NCI-H2081 treated with DMSO at 0.1 percent for 48 hours (cell line): Measurements from ENCODE around the gene ULK1.

Source experiments
- DNase-seq: peaks from one replicate; lab custom pipeline; 2025; lab: John Stamatoyannopoulos, UW

ULK1 gene

DNA sequence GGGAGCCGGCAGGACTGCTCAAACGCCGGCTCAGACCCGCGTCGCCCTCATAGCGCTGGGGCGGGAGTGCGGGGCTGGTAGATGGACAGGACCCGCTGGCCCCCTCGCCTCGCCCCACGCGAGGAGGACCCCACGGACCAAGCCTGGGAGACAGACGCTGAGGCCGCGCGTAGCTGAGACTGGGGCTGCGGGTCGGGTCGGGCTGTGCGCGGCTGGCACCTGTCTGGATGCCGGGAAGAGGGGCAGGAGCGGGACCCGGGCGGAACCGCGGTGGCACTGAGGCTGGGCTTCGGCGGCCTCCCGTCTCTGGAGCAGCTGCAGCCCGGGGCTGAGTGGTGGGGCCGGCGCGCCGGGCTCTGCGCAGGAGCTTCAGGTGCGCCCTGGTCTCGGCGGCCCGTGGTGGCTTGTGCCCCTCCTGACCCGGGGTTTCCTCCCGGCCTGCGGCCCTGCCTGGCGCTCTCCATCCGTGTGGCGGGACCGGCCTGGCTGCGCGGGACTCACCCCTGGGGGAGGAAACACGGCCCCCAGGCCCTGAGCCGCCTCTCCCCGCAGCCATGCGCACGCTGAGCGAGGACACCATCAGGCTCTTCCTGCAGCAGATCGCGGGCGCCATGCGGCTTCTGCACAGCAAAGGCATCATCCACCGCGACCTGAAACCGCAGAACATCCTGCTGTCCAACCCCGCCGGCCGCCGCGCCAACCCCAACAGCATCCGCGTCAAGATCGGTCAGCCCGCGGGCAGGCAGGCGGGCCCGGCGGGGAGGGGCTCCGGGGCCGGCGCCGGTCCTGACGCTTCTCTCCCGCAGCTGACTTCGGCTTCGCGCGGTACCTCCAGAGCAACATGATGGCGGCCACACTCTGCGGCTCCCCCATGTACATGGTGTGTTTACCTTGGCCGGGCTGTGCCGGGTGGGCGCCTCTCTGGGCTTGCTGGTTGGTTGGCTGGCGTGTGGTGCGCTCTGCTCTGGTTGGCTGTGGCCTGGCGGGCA lies 14.0 kb downstream of the ULK1 start:
- no peak for DNase-seq

DNA sequence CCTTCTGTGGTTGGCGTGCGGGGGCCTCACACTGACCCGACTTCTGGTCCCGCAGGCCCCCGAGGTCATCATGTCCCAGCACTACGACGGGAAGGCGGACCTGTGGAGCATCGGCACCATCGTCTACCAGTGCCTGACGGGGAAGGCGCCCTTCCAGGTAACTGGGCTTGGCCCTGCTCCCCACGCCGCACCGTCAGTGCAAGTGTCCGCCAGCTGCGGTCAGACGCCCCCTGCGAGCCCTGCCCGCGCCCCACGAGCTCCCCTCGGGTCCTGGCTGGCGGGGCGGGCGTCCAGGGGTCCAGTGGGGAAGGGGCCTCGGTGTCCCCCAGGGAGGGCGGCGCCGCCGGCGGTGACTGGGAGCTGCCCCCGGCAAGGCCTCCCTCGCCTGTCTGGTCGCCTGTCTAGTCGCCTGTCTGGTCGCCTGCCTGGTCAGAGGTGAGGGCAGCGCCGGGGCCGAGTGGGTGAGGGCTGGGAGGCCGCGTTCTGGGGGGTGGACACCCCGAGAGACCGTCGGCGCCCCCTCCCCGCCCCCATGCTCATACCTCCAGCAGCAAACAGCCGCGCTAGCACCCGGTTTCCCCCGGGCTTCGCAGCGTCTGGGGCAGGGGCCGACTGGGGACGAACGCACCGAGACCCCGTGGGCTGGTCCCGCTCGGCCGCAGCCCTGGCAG lies 14.8 kb downstream of the ULK1 start:
- DNase-seq, result no peak

GRCh38 chr12:131909752-131910219 lies 15.4 kb downstream of the ULK1 start:
- DNase-seq, result no peak

DNA sequence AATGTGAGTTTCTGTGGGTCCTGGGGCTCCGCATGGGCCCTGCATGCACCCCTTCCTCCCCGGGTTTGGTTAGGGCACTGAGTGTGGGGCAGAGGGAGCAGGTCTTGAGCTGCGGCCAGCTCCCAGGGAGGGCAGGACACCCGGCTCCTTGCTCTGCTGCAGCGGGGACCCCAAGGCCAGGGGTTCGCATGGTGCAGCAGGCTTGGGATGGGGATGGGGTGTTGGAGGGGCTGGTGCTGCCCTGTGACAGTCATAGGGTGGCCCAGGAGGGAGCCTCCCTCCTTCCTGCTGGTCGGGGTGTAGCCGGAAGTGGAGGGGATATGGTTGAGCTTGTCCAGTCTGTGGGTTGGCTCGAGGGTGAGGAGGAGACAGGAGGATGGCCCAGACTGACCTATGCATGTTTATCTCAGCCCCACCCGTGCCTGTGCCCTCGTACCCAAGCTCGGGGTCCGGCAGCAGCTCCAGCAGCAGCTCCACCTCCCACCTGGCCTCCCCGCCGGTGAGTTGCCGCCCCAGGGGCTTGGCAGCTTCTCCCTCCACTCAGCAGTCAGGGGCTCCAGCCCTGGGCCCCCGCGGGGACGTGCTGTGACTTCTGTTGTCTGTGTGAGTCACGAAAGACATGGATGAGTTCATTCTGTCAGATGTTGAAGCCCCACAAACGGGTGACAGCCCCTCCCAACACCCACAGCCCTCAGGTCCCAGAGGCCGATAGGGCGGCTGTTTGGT lies 16.0 kb downstream of the ULK1 start:
- DNase-seq, result no peak

GRCh38 chr12:131911028-131911650 lies 16.7 kb downstream of the ULK1 start:
- no peak for DNase-seq

GRCh38 chr12:131911851-131912477 lies 17.5 kb downstream of the ULK1 start:
- DNase-seq, result no peak

GRCh38 chr12:131912518-131913274 lies 18.3 kb downstream of the ULK1 start:
- DNase-seq, result no peak

GRCh38 chr12:131913666-131914065 lies 19.2 kb downstream of the ULK1 start:
- no peak for DNase-seq

DNA sequence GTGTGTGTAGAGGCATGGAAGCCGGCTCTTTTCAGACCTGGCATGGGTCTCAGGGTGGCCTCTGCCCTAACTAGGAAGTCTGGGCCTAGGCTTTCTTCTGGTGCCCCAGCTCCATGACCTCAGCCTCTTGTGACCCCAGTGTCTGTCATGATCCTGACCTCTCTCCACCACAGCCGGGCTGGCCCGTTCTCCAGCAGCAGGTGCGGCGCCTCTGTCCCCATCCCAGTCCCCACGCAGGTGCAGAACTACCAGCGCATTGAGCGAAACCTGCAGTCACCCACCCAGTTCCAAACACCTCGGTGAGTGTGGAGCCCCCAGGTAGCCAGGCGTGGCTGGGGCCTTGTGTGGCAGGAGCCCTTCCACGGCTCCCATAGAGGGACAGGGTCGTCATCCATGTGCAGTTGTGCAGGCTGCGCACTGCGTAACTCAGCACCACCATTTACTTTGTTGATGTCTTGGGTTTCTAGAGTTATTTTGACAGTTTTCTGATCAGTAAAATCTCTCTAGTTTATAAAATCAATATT lies 19.8 kb downstream of the ULK1 start:
- no peak for DNase-seq

DNA sequence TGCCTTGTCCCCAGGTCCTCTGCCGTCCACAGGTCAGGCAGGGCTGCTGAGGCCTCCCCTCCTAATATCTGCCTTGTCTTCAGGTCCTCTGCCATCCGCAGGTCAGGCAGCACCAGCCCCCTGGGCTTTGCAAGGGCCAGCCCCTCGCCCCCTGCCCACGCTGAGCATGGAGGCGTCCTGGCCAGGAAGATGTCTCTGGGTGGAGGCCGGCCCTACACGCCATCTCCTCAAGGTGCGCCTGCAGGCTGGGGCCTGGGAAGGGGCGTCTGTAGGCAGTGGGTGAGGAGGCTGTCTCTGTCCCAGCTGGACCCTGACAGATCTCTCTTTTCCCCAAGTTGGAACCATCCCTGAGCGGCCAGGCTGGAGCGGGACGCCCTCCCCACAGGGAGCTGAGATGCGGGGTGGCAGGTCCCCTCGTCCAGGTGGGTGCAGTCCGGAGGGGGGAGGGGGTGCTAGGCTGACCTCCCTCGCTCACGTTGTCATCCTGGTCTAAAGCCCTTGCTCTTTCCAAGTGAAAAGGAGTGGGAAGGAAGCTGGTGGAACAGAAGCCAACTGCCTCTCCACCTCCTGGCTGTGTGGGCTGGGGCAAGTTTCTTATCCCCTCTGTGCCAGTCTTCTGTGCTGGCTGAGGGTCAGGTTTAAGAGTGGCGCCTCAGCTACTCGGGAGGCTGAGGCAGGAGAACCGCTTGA lies 20.7 kb downstream of the ULK1 start:
- DNase-seq, result no peak

- DNase-seq, result no peak
Observed at GRCh38 chr12:131915823-131916222, 21.4 kb downstream of the ULK1 start.

DNA sequence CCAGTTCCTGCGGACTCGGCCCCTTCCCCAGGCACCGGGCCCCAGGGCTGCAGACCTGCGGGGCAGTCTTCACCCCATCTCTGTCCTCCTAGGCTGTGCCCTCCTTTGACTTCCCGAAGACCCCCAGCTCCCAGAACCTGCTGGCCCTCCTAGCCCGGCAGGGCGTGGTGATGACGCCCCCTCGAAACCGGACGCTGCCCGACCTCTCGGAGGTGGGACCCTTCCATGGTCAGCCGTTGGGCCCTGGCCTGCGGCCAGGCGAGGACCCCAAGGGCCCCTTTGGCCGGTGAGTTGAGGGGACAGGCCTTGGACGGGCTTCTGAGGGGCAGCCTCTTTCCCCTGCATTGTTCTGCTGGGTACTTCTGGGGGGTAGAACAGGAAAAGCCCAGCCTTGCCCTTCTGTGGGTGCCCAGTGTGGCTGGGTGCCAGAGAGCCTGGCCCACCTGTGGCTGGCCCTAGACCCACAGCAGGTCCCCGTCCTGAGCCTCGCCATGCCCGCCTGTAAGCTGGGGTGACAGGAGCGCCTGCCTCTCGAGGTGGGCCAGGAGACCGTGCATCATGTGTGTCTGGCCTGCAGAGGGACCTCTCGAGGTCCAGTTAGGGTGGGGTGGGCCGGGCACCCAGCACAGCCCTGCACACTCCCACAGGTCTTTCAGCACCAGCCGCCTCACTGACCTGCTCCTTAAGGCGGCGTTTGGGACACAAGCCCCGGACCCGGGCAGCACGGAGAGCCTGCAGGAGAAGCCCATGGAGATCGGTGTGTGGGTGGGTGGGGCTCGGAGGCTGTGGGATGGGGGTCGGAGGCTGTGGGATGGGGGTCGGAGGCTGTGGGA lies 22.1 kb downstream of the ULK1 start:
- no peak for DNase-seq

GRCh38 chr12:131917139-131917710 lies 22.8 kb downstream of the ULK1 start:
- DNase-seq, result no peak

DNA sequence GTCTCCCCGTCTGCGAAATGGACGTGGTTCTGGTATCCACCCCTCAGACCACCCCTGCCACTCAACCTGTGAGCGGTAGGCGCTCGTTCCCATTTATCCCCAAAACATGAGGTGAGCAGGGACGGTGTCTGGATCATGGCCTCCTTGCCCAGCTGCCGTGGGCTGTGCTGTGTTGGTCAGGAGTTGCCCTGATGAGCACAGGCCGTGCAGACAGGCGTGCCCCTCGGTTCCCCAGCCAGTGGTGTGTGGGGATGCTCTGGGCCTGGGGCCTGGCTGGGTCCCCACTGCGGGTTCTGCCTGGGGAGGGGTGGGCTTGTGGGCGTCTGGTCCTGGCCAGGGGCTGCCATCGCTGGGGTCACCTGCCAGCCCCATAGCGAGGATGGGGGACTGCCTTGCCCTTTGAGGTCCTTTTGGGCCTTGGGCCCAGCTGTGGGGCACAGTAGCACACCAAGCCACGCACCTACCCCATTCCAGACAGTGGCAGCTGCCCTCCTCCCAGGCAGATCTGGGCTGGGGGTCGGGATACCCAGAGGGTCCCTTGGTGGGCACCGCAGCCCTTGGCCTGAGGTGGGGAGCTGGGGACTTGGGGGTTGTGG lies 23.4 kb downstream of the ULK1 start:
- DNase-seq, result no peak

GRCh38 chr12:131918311-131919050 lies 24.1 kb downstream of the ULK1 start:
- DNase-seq, result no peak

- DNase-seq, result no peak
Observed at GRCh38 chr12:131919051-131919347, 24.6 kb downstream of the ULK1 start.

- no peak for DNase-seq
Observed at GRCh38 chr12:131919366-131920156, 25.1 kb downstream of the ULK1 start.
